Heart left ventricle (tissue), 13 donors: ENCODE data around the gene NGFR.

Experiments
- POLR2A ChIP-seq, 2 donors: fragments of 450-650 bp; IDR thresholded peaks; one replicate each; pipeline ENCODE4 v1.6.1; 2017; ENCODE audit warnings: antibody characterized with exemption in 2 of 2, mild to moderate bottlenecking in 2 of 2, moderate library complexity in 2 of 2
- TF ChIP-seq, protein P1 (sequence below), 12 donors: fragments of 200-600 bp; sonication (generic) in 4 of 12; IDR thresholded peaks; one replicate each; pipeline versions ENCODE4 v1.5.0 to v1.8.0; 2018 to 2022; ENCODE audit warnings: antibody characterized with exemption in 12 of 12, mild to moderate bottlenecking in 5 of 12
- donor health status: ischemic (EF 13 %, LVEDD 7.1; RV severe dilation, severe dysfunction).
- donor health status: DM: no; HTN: yes; CAD: no.
- donor health status: DM: no; HTN: no; CAD: no.
- donor health status: ischemic (EF 25% LVEDD 6.9; RV normal size, moderate dysfunction).
- donor health status: ischemic (EF 25% LVEDD 5.7; RV mildly dilated, moderate dysfunction).
- donor health status: ischemic (EF 35%, LVEDD 5.7; RV mildly dilated, moderate dysfunction).
- donor health status: nonischemic (EF 11% LVEDD 7.7; RV severe dilation, severe dysfunction).
- donor health status: DM: yes; HTN: yes; CAD: no.
- donor health status: PGD.
- donor health status: ischemic (EF 29% LVEDD 5.4; RV normal size, mild dysfunction).
- donor health status: nonischemic (EF 23%, LVEDD 6.1; RV moderate dilation, normal function).

DNA sequence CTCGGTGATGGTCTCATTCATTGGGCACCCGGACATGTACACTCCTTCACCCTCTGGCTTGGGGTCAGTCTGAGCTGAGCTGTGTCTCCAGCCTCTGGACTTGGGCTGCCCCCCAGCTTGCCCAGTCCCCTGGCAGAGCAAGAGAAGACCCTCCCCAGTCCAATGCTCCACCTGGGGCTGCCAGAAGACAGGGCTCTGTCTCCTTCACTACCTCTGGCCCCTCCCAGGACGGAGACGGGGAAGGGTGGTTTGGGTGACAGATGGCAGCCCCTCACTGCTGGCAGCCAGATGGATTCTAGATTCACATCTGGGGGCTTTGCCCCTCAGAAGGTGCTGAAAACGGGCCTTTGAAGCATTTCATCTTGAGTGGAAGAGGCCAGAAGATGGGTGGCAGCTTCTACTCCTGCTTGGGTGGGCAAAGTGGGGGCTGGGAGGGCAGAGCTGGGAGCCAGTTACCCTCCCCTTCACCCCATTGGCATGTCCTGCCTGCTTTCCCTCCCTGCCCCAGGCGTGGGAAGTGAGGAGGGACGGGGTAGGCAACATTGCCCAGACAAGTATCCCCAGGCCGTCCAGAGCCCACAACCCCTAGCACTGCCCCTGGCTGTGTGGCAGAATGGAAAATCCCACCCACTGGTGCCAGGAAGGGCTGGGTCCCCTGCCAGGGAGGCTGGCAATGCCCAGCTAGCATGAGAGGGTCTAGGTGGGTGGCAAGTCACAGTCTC lies 13.9 kb downstream of the NGFR start:
- TF ChIP-seq, protein P1, sequence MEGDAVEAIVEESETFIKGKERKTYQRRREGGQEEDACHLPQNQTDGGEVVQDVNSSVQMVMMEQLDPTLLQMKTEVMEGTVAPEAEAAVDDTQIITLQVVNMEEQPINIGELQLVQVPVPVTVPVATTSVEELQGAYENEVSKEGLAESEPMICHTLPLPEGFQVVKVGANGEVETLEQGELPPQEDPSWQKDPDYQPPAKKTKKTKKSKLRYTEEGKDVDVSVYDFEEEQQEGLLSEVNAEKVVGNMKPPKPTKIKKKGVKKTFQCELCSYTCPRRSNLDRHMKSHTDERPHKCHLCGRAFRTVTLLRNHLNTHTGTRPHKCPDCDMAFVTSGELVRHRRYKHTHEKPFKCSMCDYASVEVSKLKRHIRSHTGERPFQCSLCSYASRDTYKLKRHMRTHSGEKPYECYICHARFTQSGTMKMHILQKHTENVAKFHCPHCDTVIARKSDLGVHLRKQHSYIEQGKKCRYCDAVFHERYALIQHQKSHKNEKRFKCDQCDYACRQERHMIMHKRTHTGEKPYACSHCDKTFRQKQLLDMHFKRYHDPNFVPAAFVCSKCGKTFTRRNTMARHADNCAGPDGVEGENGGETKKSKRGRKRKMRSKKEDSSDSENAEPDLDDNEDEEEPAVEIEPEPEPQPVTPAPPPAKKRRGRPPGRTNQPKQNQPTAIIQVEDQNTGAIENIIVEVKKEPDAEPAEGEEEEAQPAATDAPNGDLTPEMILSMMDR (IDR thresholded peaks at IDR 0.05) = no peak
- no peak for TF ChIP-seq POLR2A (IDR thresholded peaks at IDR 0.05)
